LHCN-M2 (cell line): ENCODE measurements around the gene MRPS6. TPM values are rescaled to one million over a fixed set of nuclear protein-coding genes. Genes with fewer than 3 reads are reported as not detected.

Source experiments
- DNase-seq: peaks from one replicate; pipeline ENCODE4 v3.0.0-alpha.2; 2012; ENCODE audit warnings: low read depth
- total RNA-seq: library from RNA; depleted of rRNA; stranded (reverse); fragments of >200 nt; gene quantifications from 2 replicates; pipeline ENCODE4 v1.2.3, GENCODE V29; 2014; rRNA removed

MRPS6 gene
- total RNA-seq, 1 experiment from 2014 or later, result 42.3 TPM

- DNase-seq, result no peak
Observed at GRCh38 chr21:34179204-34179935, 106.0 kb downstream of the MRPS6 start.

GRCh38 chr21:34180407-34180806 is 107.0 kb downstream of the MRPS6 start:
- no peak for DNase-seq

GRCh38 chr21:34180826-34181359 is 107.5 kb downstream of the MRPS6 start:
- no peak for DNase-seq

GRCh38 chr21:34181431-34182039 is 108.2 kb downstream of the MRPS6 start:
- no peak for DNase-seq

- no peak for DNase-seq
Observed at GRCh38 chr21:34182436-34182835, 109.1 kb downstream of the MRPS6 start.

- no peak for DNase-seq
Observed at GRCh38 chr21:34183331-34183928, 110.1 kb downstream of the MRPS6 start.

- DNase-seq, result no peak
Observed at GRCh38 chr21:34184232-34184631, 110.9 kb downstream of the MRPS6 start.

- no peak for DNase-seq
Observed at GRCh38 chr21:34185026-34185750, 111.8 kb downstream of the MRPS6 start.

- DNase-seq, result no peak
Observed at GRCh38 chr21:34186109-34186719, 112.8 kb downstream of the MRPS6 start.

GRCh38 chr21:34187935-34188334 is 114.6 kb downstream of the MRPS6 start:
- DNase-seq, result no peak

- no peak for DNase-seq
Observed at GRCh38 chr21:34189506-34189905, 116.1 kb downstream of the MRPS6 start.

- no peak for DNase-seq
Observed at GRCh38 chr21:34190576-34191321, 117.4 kb downstream of the MRPS6 start.

GRCh38 chr21:34191876-34192275 is 118.5 kb downstream of the MRPS6 start:
- no peak for DNase-seq

Other genes starting within 250 kb of the MRPS6 start
- 167 and 210 TPM in 2 replicates for gene ATP5PO, start 157.8 kb upstream of the MRPS6 start, total RNA-seq
- gene SLC5A3, start within 50 bp of the MRPS6 start, total RNA-seq, result 20.0 and 22.6 TPM in 2 replicates